ENCODE data around the gene CAPSL.
A peak's percentile ranks its signal among the peaks of the same experiment; 100 is the strongest.

CAPSL gene

GRCh38 chr5:35908814-35909213, 29.6 kb downstream of the CAPSL start:
- DNase-seq (ENCODE audit: low read depth): no peak
- TF ChIP-seq CTCF (IDR thresholded peaks at IDR 0.05; ENCODE audit: insufficient read depth, low read depth, low read length, missing control alignments): no peak
- H3K4me3 ChIP-seq (ENCODE audit: low read depth, low read length): no peak overlapping the region

GRCh38 chr5:35908228-35908627, 30.2 kb downstream of the CAPSL start:
- H3K4me3 ChIP-seq (ENCODE audit: low read depth, low read length): no peak overlapping the region
- DNase-seq (ENCODE audit: low read depth): no peak
- TF ChIP-seq CTCF (IDR thresholded peaks at IDR 0.05; ENCODE audit: insufficient read depth, low read depth, low read length, missing control alignments): no peak

GRCh38 chr5:35904443-35905132, 33.8 kb downstream of the CAPSL start:
- H3K4me3 ChIP-seq (ENCODE audit: low read depth, low read length): no peak overlapping the region
- peak; percentile 90 for DNase-seq (ENCODE audit: low read depth)
- TF ChIP-seq CTCF (IDR thresholded peaks at IDR 0.05; ENCODE audit: insufficient read depth, low read depth, low read length, missing control alignments): no peak

GRCh38 chr5:35903631-35904203, 34.7 kb downstream of the CAPSL start:
- TF ChIP-seq CTCF (IDR thresholded peaks at IDR 0.05; ENCODE audit: insufficient read depth, low read depth, low read length, missing control alignments): no peak
- H3K4me3 ChIP-seq (ENCODE audit: low read depth, low read length): no peak overlapping the region
- DNase-seq (ENCODE audit: low read depth): no peak

GRCh38 chr5:35902046-35902672, 36.3 kb downstream of the CAPSL start:
- TF ChIP-seq CTCF (IDR thresholded peaks at IDR 0.05; ENCODE audit: insufficient read depth, low read depth, low read length, missing control alignments): no peak
- peak; percentile 83 for DNase-seq (ENCODE audit: low read depth)
- H3K4me3 ChIP-seq (ENCODE audit: low read depth, low read length): no peak overlapping the region; the same call in 1 of the 2 replicates

GRCh38 chr5:35900972-35901695, 37.3 kb downstream of the CAPSL start:
- no peak for DNase-seq (ENCODE audit: low read depth)

More at GRCh38 chr5:35900972-35901695, 37.3 kb downstream of the CAPSL start:
- H3K4me3 ChIP-seq (ENCODE audit: low read depth, low read length): no peak overlapping the region
- TF ChIP-seq CTCF (IDR thresholded peaks at IDR 0.05; ENCODE audit: insufficient read depth, low read depth, low read length, missing control alignments): no peak

Measured in GM12865 (cell line).